GM23338 (cell line): ENCODE data around the gene CAPN9.

Source experiments
- CTCF ChIP-seq, 2 experiments: fragments of 200-600 bp in 1 of 2; sonication (generic) in 1 of 2; conservative IDR thresholded peaks; 2 replicates each; pipeline versions ENCODE4 v1.5.1 to v1.6.1; 2016 to 2017; ENCODE audit warnings: antibody characterized with exemption in 2 of 2, low read depth in 2 of 2, mild to moderate bottlenecking in 2 of 2, moderate library complexity in 1 of 2
- EZH2phosphoT487 ChIP-seq: fragments of 200-600 bp; sonication (generic); IDR thresholded peaks from one replicate; pipeline ENCODE4 v1.8.1; 2018; ENCODE audit warnings: antibody characterized with exemption; ENCODE audit not compliant: unreplicated experiment
- POLR2AphosphoS5 ChIP-seq: IDR thresholded peaks from 2 replicates; pipeline ENCODE4 v1.6.1; 2016; ENCODE audit warnings: antibody characterized with exemption, low read depth
- REST ChIP-seq: IDR thresholded peaks from one replicate; pipeline ENCODE4 v1.6.1; 2018; ENCODE audit warnings: antibody characterized with exemption; ENCODE audit not compliant: unreplicated experiment

- no peak for TF ChIP-seq POLR2AphosphoS5
- TF ChIP-seq CTCF (conservative IDR thresholded peaks at IDR 0.05; ENCODE audit: low read depth in 2 of 2): no peak
- no peak for TF ChIP-seq REST
- TF ChIP-seq EZH2phosphoT487: no peak
Measured at GRCh38 chr1:230832476-230832875, 85.3 kb downstream of the CAPN9 start.
